DMS114 treated with DMSO at 0.1 percent for 48 hours (cell line): Measurements from ENCODE around the gene RIPK3.
"Not testable (repeated sequence)": the region's sequence is repeated elsewhere in the genome, so short reads cannot be mapped to it uniquely, and the experiment has no call there.

Experiments used
- DNase-seq: peaks from one replicate; lab custom pipeline; 2025; ENCODE audit not compliant: unreplicated experiment; lab: John Stamatoyannopoulos, UW

RIPK3 gene

DNA sequence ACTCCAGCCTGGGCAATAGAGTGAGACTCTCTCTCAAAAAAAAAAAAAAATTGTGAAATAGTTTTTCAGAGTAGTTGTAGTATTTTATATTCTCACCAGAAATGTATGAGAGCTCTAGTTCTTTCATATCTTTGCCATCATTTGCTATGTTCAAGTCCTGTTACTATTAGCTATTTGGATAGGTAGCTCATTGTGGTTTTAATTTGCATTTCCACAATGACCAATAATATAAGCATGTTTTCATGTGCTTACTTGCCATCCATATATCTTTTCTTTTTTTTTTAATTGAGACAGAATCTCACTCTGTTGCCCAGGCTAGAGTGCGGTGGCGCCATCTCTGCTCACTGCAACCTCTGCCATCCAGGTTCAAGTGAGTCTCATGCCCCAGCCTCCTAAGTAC, 8.4 kb upstream of the RIPK3 start:
- no peak for DNase-seq

- no peak for DNase-seq
Observed at GRCh38 chr14:24347134-24347533, 7.3 kb upstream of the RIPK3 start.

- DNase-seq, result no peak
Observed at GRCh38 chr14:24343795-24344660, 4.2 kb upstream of the RIPK3 start.

DNA sequence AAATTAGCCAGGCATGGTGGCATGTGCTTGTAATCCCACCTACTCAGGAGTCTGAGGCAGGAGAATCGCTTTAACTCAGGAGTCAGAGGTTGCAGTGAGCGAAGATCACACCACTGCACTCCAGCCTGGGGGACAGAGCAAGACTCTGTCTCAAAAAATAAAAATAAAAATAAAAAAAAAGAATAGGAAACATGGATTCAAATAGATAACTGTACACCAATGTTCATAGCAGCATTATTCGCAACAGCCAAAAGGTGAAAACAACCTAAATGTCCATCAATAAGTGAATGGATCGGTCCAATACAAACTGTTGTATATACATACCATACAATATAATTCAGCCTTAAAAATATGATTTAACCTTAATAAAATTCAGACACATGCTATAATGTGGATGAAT, 3.1 kb upstream of the RIPK3 start:
- no peak for DNase-seq

DNA sequence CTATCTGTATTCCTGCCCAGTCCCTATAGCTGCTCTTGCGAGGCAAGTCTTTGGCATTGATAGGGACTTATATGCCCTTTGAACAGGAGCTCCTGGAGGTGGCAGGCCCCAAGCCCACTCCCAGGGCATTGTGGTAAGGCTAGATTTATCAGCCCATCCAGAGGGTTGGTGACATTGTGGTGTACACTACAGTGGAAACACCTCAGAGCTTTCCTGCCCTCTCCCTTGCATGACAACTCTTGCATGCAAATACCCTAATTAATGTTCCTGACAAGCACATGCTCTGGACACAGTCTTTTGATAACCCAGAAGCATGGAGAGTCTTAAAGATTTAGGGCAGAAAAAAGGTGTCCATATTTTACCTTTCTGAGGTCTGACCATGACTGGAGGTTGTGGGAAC, 815 bp upstream of the RIPK3 start:
- no peak for DNase-seq

- DNase-seq, result no peak
Observed at GRCh38 chr14:24338843-24339242, 948 bp downstream of the RIPK3 start.

- DNase-seq, result no peak
Observed at GRCh38 chr14:24337824-24338175, 2.0 kb downstream of the RIPK3 start.

GRCh38 chr14:24337144-24337823, 2.5 kb downstream of the RIPK3 start:
- no peak for DNase-seq

DNA sequence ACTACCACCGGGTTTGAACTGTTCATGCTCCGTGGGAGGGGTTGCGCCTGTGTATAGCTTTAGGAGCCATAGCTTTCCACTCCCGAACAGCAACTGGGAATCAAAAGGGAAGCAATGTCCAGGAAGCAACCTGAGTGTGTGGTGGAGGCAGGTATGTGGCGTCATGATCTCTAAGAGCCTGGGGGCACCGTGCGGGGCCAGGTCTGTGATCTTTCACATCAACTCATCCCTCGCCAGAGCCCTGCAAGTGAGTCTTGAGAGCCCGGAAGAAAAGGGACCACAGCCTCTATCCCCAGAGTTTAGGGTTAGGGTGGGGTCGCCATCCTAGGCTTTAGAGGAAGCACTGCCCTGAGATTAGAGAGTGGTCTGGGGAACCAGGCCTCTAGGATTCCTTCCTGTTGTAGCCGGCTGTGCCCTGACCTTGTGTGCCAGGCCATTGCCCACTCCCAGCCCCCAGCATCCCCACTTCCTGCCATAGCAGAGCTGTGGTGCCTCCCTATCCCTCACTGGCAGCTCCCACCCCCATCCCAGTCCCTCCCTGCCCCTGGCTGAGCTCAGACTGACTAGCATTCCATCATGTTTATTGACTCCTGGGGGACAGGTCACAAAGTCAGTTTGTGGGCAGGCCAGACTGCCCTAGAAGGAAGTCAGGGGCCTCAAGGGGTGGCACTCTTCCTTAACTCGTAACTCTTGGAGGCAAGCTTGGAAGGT, 4.2 kb downstream of the RIPK3 start:
- DNase-seq, result no peak

GRCh38 chr14:24334431-24335291, 5.1 kb downstream of the RIPK3 start, which contains the start of gene ADCY4:
Gene ADCY4 (minus strand): TSS chr14:24335071. CDS start chr14:24334652, 419 bp downstream.
- DNase-seq, result no peak

DNA sequence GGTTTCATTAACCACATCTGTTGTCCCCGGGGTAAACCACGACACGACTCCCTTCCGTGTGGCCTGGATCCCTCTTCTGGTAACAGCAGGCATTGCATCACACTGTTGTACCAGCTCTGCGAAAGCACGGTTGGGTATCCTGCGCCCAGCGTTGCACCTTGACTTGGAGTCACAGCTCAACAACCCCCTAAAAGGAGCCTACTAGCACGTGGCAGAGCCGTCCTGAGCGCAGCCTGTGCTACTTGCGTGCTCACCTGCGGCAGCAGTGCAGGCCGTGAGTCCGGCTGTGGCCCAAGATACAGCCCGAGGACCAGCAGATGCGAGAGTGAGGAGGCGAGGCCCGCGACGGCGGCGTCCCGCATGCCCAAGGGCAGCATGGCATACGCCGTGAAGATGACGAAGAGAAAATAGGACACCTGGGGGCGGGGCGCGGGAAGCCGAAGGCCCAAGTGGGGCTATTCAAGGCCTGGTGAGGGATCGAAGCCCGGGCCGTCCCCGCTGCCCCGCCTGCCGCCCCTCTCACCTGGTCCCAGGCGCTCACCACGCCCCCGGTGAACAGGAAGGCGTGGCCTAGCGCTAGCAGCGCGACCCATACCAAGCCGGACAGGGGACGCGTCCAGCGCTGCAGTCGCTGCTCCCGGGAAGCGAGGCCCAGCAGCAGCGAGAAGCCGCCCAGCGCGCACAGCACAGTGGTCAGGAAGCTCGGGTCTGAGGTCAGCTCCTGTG, 7.4 kb downstream of the RIPK3 start:
- peak; percentile 6 for DNase-seq

DNA sequence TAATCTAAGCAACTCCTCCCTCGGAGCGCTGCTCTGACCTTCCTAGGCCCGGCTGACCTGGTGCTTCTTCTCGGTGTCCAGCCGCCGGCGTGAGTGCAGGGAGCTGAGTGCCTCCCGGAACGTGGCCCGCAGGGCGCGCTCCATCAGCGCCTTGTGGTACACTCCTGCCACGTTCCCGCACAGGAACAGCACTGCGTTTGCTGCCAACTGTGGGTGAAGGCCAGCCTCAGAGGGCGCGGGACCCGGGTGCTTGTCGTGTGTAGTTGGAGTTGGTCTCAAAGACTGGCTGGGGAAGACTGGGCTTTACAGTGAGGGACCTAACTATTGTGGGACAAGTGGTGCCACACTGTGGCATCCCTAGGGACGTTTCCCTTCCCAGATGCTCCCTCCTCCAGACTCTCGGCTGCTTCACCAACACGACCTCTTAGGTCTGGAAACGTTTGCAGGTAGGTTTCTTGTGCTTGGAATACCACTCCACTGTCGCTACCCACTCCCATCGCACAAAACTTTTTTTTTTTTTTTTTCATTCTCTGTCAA, 8.0 kb downstream of the RIPK3 start:
- DNase-seq, result no peak

DNA sequence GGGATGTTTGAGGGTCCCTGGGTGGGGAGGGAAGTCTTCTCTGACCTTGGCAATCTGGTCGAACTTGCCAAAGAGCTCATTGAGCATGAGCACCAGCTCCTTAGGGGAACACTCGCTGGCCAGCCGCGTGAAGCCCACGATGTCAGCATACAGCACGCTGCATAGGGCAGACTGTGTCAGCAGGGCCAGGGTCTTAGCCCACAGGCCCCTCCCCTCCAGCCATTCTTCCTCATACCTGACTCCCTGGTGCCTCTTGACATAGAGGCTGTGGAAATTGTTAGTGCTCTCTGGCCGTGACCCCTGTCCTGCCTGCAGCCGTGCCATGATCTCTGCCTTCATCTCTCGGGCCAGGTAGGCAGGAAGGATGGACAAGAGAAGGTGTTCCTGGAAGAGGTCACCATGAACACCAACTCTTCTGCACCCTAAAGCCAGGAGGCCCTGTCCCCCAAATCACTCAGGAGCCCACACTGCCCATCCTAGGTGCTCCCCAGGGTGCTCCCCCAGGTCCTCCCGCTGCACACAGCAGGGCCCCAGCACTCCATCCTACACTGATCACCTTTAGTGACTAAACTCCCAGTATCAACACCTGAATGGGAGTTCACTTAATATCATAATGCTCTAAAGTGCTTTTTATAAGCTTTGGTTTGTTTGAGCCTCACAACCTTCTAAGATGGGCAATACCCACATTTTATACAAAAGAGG, 8.7 kb downstream of the RIPK3 start:
- DNase-seq, result no peak

GRCh38 chr14:24329736-24330135, 10.1 kb downstream of the RIPK3 start:
- DNase-seq, result no peak

DNA sequence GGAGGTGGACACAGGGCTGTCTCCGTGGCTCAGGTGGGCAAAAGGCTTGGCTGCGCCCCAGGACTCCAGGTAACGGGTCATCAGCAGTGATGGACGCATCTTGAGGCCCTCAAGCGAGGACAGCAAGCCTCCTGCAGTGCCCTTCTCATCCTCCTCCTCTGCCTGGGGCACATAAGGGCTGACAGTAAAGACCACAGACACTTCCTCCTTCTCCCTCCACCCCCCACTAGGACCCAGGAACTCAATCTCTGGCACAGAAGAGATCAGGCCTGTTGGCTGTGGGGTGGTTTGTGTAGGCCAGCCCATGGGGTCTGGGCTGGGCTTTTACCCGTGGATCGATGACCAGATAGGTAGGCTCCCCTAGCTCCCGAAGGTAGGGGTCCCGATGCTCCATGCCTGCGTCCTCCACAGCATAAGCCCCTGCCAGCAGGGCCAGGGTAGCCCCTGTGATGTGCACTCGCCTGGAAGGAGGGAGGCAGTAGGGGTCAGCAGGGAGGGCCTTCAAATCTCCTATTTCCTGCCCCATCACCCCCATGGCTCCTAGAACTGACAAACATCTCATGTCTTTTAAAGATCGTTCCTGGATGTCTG, 10.6 kb downstream of the RIPK3 start:
- DNase-seq, result no peak

GRCh38 chr14:24327914-24328313, 11.9 kb downstream of the RIPK3 start:
- DNase-seq, result not testable (repeated sequence)

GRCh38 chr14:24327303-24327702, 12.5 kb downstream of the RIPK3 start:
- DNase-seq, result no peak

DNA sequence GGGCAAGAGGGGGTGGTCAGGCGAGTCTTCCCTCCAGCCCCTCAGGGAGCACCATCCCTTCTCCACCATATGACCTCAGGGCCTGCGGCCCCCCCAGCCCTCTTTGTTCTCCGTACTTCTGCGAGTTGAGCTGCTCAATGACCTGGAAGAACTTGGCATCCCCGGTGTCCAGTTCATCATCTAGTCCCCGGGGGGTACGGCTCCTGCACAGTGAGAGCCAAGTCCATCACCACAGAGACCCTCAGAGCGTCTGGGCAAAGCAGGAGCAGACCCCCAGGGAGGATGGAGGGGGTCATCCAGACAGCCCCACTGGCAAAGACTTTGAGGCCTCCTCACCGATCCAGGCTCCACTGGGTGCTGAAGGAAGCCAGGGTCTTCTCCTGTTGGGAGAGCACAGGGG, 13.8 kb downstream of the RIPK3 start:
- DNase-seq, result no peak

- DNase-seq, result no peak
Observed at GRCh38 chr14:24325041-24325530, 14.7 kb downstream of the RIPK3 start.
